Suppressor macrophage (primary cell): Measurements from ENCODE around the gene SYT15B.
"Not testable (repeated sequence)": the region's sequence is repeated elsewhere in the genome, so short reads cannot be mapped to it uniquely, and the experiment has no call there.

ENCODE experiments used
- DNase-seq, 4 experiments: peaks; one replicate each; pipeline ENCODE4 v3.0.0-alpha.2; 2020 to 2022

The SYT15B gene

DNA sequence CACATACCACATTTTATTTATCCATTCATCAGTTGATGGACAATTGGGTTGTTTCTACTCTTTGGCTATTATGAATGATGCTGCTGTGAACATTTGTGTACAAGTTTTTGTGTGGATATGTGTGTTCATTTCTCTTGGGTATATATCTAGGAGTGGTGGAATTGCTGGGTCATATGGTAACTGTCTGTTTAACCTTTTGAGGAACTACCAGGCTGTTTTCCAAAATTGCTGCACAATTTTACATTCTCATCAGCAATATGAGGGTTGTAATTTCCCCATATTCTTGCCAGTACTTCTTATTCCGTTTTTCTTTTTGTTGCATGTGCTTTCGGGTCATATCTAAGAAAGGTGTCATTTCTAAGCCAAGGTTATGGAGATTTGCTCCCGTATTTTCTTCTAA lies 38.3 kb downstream of the SYT15B start:
- not testable (repeated sequence) for DNase-seq

- DNase-seq: peak; percentile 0 to 34 (median 24)
Observed at GRCh38 chr10:47724119-47724518, 39.3 kb downstream of the SYT15B start.

DNA sequence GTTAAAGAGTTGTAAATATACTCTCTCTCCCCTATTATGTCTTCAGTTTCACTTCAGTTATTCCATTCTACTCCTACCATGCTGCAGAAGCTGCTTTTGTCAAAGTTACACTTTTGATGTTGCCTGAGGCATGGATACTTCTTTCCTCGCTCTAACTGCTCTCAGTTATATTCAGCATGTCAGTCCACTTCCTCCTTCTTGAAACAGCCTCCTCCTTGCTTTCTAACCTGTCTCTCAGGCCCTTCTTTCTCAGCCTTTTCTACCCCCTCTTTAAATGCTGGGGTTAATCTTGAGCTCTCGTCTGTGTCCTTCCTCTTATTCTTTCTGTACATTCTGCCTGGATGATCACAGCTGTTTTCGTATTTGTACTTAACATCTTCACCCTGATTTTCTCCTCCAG lies 40.0 kb downstream of the SYT15B start:
- DNase-seq: not testable (repeated sequence)

- not testable (repeated sequence) for DNase-seq
Observed at GRCh38 chr10:47717011-47717769, 46.2 kb downstream of the SYT15B start.
